T1000 (cell line): Measurements from ENCODE around the gene TNS4.

ENCODE experiments used
- DNase-seq: peaks from one replicate; lab custom pipeline; 2025; ENCODE audit warnings: mixed read lengths; lab: John Stamatoyannopoulos, UW

Gene TNS4

DNA sequence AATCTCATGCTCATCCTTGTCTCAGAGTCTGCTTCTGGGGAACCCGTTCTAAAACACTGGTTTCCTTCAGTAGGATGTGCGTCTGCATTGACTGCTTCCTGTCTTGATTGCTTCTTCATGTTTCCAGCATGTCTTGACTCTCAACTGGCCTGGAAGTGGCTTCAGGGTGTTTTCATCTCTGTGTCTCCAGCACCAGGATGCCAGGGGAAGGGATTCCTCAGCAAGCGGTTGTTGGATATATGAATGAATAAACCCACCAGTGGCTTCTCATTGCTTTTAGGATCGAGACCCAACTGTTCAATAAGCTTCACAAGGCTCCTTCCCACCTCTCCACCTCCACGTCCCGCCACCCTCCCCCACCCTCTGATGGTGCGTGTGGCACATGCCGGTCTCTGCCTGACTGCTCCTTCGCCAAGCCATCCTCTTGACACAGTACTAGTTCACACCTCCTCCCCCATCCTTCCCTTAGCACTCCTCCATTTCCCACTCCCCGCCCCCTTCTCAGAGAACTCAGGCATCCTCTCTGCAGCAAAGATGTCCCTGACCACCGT lies 14.1 kb upstream of the TNS4 start:
- no peak for DNase-seq

- no peak for DNase-seq
Measured at GRCh38 chr17:40515011-40515410, 13.6 kb upstream of the TNS4 start.

DNA sequence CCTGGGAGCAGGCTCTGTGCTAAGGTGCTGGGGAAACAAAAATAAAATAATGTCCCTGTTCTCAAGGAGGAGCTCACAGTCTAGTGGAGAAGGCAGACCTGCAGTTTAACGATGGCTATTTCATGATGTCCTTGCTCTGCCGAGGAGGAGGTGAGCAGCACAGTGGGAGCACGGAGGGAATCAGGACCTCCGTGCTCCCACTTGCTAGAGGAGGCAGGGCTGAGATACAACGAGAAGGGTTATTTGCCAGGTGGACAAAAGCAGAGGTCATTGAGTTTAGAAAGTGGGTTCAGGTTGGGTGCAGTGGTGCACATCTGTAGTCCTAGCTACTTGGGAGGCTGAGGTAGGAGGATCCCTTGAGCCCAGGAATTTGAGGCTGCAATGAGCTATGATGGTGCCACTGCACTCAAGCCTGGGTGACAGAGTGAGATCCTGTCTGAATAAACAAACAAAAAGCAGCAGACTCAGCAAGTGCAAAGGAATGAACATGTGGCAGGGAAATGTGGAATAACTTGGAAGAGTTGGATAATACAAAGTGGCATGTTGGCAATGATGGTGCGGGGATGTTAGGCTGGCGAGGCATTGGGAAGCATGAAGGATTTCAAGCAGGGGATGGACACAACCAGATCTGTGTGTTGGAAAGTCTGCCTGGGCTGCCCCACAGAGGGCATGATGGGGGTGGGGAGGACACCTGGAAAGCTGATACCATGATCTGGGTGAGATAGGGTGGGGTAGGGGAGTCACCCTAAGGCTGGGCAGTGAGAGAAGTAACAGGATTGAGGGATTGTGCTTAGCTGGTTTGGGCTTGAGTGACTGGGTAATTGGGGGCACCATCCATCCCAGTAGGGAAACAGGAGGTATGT lies 12.8 kb upstream of the TNS4 start:
- no peak for DNase-seq

DNA sequence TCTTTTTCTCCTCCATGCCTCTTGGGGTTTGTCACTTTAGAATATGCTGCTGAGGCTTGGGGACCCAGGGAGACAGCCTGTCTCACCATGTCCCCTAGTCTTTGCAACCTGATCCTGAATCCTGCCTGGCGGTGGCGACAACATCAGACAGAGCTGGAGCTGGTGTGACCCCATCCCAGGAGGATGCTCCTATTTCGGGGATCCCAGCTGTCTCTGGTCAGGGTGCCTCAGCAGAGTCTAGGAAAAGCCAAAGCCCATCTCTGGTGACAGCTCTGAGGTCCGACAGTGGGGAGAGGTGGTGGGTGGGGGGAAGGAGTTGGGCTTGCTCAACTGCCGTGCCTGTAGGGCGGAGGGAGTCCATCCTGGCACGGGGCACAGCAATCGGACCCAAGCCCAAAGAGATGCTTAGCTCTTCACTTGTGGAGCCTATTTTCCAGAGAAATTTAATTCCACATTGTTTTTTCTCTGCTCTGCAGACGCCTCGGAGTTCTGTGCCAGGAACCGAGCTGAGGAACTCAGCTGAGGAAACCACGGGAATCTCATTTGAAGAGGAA lies 10.3 kb upstream of the TNS4 start:
- no peak for DNase-seq

DNA sequence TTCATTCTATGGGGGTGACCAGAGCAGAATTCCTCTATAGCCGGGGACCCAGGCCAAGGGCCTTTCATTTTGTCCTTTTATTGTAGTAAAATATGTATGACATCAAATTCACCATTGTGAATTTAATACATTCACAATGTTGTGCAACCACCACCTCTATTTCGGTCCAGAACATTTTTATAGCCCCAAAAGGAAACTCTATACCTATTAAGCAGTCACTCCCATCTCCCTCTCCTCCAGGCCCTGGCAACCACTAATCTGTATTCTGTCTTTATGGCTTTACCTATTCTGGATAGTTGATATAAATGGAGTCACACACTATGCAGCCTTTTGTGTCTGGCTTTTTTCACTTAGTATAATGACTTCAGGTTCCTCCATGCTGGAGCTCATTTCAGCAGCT lies 9.7 kb upstream of the TNS4 start:
- no peak for DNase-seq

GRCh38 chr17:40510328-40510648 lies 8.9 kb upstream of the TNS4 start:
- DNase-seq: peak; percentile 80

GRCh38 chr17:40509626-40510327 lies 8.4 kb upstream of the TNS4 start:
- DNase-seq: no peak

DNA sequence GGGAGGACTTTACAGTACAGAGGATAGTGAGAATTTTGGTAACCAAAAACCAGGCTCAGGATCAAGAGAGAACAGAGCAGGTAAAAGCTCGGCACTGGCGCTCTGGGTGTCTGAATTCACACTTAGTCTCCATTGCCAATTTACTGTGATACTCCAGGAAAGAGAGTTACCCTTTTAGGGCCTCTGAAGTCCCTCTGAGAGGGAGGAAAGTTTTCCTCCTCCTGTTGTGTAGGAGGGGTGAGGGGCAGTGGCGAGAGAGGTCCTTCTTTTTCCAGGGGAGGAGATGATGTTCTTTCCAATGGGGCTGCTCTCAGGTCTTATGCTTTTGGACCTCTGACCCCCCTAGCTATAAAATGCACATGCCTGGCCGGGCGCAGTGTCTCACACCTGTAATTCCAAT lies 5.4 kb upstream of the TNS4 start:
- no peak for DNase-seq

GRCh38 chr17:40503154-40503553 lies 1.7 kb upstream of the TNS4 start:
- DNase-seq: no peak

DNA sequence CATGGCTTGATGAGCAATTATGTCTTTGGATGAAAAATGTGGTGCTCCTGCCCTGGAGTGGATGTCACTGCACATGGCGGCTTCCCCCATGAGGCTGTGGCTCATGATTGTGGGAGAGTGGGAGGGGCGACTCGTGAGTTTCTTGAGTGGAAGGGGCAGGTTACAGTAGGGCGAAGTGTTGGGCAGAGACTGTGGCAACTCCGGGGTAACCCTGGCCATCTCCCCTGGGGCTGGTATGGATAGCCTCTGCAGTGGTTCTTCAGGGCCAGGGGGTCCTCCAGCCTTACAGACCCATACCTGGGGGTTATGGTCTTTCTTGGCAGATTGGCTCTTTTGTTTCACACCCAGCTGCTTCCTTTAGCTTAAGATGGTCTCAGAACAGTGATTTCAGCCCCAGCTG lies 1.3 kb upstream of the TNS4 start:
- no peak for DNase-seq

DNA sequence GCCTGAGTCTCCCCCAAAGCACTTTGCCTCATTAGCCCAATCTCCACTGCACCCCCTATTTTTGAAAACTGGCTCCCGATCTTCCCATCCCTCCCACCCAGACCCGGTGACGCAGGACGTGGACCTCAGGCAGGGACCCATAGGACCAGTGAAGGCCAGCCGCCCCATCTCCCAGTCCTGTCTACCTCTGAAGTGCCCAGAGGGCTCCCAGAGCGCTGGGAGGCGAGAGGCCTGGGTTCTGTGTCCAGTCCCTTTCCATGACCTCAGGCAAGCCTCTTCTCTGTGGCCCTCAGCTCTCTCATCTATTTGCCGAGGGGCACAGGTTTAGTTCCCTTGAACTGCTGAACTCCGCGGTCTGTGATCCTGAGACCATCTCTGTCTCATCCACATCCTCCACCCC lies 714 bp downstream of the TNS4 start:
- DNase-seq: no peak

GRCh38 chr17:40500190-40500589 lies 1.2 kb downstream of the TNS4 start:
- no peak for DNase-seq

DNA sequence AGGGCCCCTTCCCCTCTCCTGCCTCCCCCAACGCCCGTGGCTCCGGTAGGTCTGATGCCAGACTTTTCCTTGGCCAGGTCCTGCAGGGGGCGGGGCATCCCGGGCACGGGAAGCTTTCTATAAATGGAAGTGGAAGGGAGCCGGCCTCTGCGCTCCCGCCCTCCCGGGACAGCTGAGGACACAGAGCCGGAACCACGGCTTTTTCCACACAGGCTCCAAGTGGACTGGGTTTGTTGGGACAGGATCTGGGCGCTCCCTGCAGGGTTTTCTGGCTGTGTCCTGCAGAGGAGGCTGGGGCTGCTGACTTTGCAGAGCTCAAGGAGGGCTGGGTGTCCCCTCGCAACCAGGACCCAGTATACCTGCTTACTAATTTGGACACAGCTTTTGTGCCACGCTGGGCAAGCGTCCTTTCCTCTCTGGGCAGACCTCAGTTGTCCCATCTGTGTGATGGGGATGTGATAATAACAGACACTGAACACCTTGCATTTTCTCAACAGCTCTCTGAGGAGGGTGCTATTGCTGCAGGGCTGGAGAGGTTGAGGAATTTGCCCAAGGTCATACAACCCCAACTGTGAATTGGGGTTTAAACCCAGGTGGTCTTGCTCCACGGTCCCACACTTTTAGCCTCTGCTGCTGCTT lies 1.8 kb downstream of the TNS4 start:
- DNase-seq: no peak

- DNase-seq: no peak
Measured at GRCh38 chr17:40498281-40499084, 2.9 kb downstream of the TNS4 start.

DNA sequence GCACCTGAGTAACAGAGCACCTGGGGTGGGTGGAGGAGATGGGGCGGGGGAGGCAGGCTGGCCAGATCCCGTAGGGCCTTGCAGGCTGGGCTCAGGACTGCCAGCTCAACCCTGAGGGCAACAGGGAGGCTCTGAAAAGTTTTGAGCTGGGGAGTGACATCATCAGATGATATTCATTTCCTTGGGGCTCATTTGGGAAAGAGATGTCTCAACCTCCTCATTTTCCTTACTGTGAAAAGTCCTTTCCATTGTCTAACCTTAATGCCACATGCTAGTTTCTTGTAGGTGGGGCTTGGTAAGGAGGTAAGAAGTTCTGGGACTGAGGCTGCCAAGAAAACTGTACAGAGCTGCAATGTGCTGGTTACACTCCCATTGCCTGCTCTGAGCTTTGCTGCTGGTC lies 3.7 kb downstream of the TNS4 start:
- DNase-seq: no peak

- DNase-seq: no peak
Measured at GRCh38 chr17:40496634-40497420, 4.6 kb downstream of the TNS4 start.

DNA sequence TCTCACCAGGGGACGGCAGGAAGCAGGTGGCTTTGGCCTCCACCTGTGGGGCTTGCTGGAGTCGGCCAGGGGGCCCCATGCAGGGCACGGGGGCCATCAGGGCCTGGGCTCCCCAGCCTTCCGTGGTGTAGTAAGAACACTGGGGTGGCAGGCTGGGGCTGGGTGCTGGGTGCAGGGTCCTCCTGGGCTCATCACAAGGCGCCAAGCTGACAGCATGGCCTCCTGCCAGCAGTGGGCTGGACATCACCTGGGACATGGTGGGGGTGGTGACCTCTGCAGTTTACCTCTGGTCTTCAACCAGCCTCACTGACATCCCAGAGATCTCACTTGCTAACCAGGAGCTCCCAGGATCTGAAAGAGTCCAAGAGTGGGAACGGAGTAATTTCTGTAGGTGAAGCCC lies 5.3 kb downstream of the TNS4 start:
- no peak for DNase-seq

- no peak for DNase-seq
Measured at GRCh38 chr17:40495140-40495539, 6.3 kb downstream of the TNS4 start.

GRCh38 chr17:40493697-40494096 lies 7.7 kb downstream of the TNS4 start:
- DNase-seq: no peak

GRCh38 chr17:40491486-40491885 lies 9.9 kb downstream of the TNS4 start:
- DNase-seq: no peak

GRCh38 chr17:40490982-40491381 lies 10.4 kb downstream of the TNS4 start:
- no peak for DNase-seq
